Measurements from ENCODE around the gene WEE1.
A peak's percentile ranks its signal among the peaks of the same experiment; 100 is the strongest.
"Not testable (repeated sequence)": the region's sequence is repeated elsewhere in the genome, so short reads cannot be mapped to it uniquely, and the experiment has no call there.

The WEE1 gene

DNA sequence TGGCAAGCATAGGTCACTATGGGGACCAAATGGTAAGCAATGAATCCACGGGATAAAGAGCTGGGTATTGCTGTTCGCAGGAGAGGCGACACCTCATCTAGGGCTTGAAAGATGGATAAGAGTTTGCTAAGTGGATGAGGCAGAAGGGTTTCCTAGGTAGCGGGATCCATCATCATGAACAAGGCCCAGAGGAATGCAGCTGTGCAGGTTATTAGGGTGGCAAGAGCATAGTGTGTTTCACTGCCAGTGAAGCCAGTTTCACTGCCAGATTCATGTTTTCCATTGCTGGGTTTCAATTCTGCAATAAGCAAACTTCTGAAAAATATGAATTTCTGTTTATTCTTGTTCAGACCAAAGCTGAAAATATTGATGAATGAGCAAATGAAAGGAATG is 27.2 kb downstream of the WEE1 start:
- DNase-seq, result no peak

DNA sequence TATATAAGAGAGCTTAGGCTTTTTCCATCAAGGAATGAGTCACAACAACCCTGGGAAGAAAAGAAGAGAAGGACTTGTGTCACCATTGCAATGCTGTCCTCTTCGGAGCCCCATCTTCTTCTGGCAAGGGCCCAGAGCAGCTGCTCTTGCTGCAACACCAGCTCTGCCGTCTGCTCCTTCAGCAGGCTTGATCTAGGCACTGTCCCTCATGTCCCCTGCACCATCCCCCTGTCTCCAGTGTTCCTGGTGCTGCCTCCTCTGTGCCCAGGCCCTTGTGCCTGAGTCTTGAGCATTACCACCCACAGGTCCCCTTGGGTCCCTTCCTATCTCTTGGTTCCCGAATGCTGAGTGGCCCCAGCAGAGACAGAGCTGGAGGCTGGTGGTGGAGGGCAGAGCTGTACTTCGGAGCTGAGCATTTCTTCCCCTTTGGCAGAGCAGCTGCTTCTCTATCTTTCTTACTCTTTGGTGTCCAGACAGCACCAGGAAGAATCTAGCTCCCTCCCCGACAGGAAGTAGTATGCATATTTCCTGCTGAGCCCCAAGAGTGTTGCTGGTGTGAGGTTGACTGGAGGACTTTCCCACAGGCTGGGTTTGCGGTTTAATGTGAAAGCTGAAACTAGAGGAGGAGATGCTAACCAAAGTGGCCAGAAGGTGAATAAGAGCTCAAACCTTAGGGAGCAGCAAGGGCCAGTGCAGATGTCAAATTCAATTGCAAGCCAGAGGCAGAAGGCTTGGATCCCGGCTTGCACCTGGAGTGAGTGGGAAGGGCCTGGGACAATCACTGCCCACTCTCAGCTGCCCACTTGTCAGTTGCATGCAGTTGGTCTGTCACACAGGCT is 27.8 kb downstream of the WEE1 start:
- no peak for DNase-seq

DNA sequence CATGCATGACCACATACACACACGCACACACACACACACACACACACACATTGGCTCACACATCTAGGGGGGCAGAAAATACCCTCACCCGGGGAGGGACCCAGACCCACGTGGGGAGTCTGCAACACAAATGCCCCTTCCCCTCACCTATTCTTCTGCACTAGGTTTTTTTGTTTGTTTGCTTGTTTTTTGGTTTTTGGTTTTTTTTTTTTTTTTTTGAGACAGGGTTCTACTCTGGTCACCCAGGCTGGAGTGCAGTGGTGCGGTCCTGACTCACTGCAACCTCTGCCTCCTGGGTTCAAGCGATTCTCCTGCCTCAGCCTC is 28.4 kb downstream of the WEE1 start:
- no peak for DNase-seq

DNA sequence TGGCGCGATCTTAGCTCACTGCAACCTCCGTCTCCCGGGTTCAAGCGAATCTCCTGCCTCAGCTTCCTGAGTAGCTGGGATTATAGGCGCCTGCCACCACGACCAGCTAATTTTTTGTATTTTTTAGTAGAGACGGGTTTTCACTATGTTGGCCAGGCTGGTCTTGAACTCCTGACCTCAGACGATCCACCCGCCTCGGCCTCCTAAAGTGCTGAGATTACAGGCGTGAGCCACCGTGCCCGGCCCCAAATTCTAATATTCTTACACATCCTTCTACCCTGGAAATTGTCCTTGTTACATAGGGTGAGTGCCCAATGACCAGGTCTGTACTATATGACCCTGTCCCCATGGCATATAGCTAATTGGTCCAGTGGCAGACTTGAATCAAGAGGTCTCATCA is 29.7 kb downstream of the WEE1 start:
- not testable (repeated sequence) for DNase-seq

DNA sequence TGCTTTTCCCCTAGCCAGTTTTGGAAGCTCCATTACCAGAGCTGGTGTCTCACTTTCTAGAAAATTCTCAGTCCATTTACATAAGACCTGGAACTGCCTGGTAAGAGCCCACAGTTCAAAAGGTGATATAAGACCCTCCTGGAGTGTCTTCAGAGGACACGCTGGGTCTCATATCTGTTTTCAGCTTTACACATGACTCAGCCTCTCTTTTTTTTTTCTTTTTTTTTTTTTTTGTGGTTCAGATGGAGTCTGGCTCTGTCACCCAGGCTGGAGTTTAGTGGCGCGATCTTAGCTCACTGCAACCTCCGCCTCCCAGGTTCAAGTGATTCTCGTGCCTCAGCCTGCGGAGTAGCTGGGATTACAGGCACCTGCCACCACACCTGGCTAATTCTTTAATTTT is 30.7 kb downstream of the WEE1 start:
- DNase-seq, result no peak

DNA sequence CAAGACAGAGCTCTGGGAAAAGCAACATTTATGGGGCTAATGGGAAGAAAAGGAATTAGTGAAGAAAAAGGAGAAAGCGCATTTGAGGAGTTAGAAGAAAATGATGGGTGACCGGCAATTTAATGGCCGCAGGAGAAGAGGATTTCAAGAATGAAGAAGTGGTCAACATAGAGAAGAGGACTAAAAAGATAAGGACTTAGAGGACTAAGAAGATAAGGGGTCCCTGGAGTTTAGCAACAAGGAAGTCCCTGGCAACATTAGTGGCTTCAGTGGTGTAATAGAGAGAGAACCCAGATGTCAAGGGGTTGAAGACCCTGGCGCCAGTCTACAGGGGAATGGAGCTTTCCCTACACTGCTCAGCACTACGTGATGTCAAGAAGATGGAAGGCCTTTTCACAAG is 32.3 kb downstream of the WEE1 start:
- no peak for DNase-seq

DNA sequence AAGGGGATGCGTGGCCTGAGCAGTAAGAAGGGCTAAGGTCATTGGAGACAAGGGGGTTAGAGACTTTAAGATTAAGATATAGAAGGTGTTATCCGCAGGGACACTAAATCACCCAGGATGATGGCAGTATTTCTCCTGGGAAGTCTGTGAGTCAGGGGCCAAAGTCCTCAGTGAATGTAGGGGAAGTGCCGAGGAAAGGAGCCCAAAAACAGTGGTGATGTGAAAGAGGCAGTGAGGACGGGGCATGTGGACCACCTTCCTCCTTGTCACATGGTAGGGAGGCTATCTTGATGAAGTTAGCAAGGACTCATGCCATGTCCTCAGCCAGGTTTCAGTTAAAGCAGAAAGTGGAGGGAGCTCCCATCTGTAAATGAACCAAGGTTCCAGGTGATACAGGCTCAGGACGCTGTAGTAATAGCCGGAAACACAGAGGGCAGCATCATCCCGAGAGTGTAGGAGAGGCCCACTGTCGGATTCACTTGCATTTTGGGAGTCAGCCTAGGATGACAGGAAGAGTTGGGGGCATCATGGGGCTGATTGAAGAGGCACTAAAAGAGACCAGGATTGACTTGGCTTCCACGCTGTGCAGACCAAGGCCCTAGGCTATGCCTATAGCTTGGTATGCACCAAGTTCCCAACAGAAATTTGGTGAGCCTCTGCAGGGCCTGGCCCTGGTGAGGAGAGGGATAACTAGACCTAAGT is 33.5 kb downstream of the WEE1 start:
- DNase-seq, result no peak

DNA sequence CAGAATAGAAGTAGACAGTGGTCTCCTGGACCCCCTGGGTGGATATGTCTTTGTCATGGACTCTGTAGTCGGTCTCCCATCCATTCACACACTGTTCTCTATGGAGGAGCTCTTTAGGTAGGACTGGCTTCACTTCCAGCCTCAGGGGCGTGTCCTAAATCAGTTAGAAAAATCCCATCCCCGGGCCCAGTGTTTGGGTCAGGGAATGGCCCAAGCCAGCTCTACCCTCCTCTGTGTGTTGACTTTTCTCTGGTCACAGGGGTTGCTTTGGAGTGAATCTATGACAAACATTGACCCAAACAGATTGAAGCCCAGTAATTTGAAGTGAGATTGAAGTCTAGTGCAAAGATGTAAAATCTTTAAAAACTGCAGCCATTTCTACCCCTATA is 34.0 kb downstream of the WEE1 start:
- no peak for DNase-seq

DNA sequence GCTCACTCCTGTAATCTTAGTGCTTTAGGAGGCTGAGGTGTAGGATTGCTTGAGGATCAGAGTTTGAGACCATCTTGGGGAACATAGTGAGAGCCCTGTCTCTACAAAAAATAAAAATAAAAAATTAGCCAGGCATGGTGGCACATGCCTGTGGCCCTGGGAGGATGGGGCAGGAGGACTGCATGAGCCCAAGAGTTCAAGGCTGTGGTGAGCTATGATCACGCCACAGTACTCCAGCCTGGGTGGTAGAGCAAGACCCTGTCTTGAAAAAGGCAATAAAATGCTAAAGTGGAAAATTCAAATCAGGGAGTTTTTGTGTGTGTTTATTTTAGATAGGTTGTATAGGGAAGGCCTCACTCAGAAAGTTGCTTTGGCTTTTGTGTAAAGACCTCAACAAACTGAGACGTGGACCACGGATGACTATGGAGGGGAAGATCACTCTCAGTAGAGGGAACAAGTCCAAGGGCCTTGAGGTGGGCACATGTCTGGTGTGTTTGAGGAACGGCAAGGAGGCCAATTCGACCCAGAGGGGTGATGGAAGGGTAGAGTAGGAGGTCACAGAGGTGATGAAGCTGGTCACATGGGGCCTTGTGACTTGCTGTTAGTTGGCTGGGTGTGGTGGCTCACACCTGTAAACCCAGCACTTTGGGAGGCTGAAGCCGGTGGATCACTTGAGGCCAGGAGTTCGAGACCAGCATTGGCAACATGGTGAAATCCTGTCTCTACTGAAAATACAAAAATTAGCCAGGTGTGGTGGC is 35.7 kb downstream of the WEE1 start:
- no peak for DNase-seq

DNA sequence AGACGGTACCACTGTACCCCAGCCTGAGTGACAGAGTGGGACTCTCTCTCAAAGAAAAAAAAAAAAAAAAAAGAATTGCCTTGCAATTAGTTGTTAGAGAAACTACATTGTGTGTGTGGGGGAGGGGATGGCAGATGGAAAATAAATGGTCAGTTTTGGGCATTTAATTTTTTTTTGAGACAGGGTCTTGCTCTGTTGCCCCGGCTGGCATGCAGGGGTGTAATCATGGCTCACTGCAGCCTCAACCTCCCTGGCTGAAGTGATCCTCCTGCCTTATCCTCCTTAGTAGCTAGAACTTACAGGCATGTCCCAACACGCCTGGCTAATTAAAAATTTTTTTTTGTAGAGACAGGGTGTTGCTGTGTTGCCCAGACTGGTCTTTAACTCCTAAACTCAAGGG is 36.4 kb downstream of the WEE1 start:
- no peak for DNase-seq

DNA sequence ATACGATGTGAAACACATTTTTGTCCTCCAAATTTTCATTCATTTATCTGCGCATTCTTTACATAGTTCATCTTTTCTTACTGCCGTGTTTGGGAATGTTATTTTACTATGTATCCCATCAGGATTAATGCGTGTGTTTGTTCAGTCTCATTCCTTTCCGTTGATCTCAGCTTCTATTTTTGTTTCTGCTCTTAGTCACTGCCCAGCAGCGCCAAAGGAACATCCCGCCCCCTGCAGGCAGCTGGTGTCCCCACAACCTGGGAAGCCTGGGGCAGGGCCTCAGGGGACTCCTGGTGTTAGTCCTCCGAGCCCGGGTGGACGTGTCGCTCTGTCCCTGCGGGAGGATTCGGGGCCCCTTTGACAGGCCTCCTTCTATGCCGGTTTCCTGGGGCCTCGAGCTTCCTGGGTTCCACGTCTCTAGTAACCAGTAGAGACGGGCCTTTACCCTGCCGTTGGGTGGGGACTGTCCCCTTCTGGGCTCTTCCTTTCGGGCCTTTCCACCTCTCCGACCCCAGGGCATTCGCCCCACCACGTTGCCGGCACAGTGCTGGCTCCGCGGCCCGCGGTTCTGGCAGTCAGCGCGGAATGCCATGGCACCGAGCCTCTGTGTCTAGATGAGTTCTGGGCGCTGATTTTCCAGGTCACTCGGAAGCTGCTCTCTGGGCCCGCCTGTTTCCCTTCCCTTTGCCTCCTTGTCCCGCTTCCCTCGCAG is 39.8 kb downstream of the WEE1 start:
- peak; percentile 65 for DNase-seq

DNA sequence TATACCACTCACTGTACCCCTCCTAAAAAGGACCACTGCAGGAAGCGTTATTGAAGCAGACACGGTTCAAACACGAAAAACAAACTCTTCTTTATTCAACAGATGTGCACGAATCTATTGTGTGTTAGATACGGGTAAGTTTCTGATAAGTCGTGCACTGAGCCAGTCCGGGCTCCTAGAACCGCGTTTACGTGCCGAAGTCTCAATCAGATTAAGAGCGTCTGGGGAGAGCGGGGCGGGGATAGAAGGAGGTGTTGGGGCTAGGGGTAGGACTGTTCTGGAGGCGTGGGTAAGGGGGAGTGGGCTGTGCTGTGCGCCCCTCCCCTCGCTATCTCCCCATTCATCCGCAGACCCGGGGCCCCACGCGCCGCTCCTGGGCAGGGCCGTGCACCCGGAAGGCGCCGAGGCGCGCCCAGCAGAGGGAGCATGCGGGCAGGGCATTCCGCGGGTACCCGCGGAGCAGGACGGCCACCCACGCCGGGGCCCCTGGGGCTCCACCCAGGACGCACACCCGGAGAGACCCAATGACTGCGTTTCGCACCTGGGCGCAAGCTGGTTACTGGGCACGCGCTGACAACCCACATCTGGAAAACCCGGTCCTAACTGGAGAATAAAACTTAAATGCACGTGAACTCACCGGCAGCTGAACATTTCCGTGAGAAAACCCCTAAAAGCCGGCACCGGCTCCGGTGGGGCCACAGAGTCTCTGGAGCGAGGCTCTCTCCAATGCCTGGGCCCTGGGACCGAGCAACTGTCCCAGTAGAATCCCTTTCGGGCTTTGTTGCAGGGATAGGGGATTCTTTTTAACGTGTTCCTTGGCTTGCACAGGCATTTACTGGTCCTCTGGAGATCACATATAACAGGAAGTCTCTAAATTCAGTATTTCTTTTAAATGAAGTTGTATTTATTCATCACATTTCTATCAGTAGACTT is 40.6 kb downstream of the WEE1 start:
- peak; percentile 38 for DNase-seq

DNA sequence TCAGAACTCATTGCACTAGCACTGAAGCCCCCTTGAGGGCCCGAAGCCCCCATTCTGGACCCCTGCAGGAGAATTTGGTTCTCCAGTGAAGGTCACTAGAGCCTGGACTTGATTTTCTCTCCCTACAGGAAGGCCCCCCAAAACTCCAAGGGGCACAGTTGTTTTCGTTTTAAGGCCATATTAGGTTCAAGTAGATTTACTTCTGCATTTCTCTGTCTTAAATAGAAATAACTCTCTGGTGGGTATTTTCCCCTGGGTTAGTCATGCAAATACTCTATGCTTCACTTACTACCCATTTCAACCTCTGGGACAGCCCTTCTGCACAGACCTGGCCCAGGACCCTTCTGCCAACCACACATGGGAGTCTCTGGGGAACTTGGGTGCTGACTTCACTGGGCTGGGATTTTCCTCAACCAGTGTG is 41.6 kb downstream of the WEE1 start:
- no peak for DNase-seq

DNA sequence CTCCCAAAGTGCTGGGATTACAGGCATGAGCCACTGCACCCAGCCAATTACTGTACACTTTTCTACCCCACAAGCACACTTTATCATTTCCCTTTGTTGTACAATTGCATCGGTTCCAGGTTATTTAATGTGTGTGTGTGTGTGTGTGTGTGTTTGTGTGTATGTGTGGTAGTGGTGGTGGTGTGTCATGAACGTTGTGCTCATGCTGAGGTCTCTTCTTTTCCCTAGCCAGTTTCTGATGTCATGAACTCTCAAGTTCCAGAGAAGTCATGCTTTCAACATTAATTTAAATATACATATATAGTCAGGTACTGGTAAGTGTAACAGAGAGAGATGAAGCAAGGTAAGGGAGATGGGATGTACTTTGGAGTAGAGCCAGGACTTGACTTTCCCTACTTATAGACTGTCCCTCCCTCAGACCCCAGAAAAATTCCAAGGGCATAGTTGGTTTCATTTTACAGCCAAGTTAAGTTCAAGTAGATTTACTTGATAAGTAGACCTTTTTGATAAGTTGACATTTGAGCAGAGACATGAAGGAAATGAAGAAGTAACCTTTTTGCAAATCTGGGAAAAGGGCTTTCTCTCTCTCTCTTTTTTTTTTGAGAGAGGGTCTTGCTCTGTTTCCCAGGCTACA is 42.7 kb downstream of the WEE1 start:
- no peak for DNase-seq

DNA sequence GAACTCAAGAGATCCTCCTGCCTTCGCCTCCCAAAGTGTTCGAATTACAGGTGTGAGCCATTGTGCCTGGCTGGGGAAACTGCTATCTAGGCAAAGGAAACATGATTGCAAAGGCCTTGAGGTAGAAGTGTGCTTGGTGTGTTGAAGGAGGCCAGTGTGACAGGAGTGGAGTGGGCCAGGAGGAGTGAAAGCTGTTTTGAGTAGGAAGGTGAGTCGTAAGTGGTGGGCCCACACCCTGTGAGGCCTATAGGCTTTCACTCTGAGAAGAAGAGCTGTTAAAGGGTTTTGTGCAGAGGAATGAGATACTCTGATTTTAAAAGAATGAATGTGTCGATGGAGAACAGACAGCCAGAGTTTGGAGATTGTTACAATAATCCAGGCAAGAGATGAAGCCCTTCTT is 43.4 kb downstream of the WEE1 start:
- no peak for DNase-seq

DNA sequence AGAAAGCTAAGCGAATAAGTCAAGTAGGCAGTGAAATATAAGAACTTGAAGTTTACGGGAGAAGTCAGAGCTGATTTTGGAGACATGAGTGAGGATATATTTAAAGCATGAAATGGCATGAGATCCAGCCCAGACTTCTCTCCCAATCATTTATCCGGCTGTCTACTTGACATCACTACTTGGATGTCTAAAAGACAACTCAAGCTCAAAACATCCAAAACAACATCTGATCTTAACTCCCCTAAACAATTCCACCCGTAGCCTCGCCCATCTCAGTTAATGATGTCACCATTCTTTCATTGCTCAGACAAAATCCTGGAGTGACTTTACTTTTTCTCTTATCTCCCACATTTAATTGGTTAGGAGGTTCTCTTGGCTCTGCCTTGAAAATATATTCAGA is 44.5 kb downstream of the WEE1 start:
- no peak for DNase-seq

DNA sequence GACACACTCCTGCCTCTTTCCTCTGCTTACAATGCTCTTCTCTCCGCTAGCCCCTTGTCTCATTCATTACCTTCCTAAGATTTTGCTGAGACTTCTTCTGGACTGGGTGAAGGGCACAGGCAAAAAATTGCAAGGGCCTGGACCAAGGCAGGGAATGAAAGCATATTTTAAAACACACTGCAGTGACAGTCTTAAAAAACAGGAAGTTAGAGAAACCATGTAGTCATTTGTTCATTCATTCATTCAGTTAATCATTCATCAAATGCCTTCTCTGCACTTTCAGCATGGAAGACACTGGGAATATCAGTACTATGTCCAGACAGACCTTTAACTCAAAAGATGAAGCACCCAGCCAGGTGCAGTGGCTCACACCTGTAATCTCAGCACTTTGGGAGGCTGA is 45.5 kb downstream of the WEE1 start:
- no peak for DNase-seq

DNA sequence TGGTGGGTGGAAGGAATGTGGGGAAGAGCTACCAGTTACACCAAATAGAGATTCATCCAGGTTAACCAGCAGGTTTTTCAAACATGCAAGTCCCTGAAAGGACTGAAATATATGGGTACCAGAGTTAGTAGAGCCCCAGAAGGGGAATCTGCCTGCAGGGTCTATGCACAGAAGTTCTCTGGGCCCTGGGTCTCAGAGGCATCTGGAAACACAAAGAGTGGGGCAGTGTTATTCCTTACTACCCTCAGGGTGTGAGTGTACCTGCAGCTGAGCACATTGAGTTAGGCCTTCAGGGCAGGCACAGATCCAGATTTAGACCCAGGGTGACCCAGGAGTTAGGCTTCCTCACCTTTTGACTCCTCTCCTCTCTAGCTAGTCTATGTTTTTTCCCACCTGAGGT is 46.5 kb downstream of the WEE1 start:
- DNase-seq, result no peak

DNA sequence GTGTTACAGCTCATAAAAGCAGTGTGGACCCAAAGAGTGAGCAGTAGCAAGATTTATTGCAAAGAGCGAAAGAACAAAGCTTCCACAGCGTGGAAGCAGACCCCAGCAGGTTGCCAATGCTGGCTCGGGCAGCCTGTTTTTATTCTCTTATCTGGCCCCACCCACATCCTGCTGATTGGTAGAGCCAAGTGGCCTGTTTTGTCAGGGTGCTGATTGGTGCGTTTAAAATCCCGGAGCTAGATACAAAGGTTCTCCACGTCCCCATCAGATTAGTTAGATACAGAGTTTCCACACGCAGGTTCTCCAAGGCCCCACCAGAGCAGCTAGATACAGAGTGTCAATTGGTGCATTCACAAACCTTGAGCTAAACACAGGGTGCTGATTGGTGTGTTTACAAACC is 48.9 kb downstream of the WEE1 start:
- DNase-seq, result not testable (repeated sequence)

DNA sequence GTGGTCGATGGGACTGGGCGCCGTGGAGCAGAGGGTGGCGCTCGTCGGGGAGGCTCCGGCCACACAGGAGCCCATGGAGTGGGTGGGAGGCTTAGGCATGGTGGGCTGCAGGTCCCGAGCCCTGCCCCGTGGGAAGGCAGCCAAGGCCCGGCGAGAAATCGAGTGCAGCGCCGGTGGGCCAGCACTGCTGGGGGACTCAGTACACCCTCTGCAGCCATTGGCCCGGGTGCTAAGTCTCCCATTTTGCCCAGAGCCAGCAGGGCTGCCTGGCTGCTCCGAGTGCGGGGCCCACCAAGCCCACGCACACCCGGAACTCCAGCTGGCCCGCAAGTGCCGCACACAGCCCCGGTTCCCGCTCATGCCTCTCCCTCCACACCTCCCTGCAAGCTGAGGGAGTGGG is 49.6 kb downstream of the WEE1 start:
- DNase-seq, result not testable (repeated sequence)

DNA sequence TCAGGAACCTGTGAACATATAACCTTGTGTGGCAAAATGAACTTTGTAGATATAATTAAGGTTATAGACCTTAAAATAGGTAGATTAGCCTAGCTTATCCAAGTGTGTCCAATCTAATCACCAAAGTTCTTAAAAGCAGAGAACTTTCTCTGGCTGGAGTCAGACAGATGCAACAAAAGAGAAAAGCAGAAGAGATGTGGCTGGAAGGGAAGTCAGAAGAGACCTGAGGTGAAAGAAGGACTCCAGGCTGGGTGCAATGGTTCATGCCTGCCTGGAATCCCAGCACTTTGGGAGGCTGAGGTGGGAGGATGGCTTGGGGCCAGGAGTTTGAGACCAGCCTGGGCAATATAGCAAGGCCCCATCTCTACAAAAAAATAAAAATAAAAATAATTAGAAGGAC is 51.0 kb downstream of the WEE1 start:
- no peak for DNase-seq

DNA sequence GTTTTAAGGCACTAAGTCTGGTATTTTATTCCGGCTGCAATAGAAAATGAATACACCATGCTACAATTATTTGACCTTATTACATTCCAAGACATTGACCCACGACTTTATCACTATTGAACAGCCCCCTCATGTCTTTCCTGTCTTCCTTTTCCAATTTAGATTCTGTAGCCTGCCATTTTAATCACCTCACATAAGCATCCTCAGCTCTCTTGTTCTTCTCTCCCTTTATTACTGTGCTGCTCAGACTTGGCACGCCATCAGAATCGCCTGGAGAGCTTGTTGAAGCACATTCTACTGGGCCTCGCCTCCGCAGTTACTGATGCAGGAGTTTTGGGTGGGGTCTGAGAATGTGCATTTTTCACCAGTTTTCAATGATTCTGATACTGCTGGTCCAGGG is 51.7 kb downstream of the WEE1 start:
- DNase-seq, result no peak
